Ramos (cell line): ENCODE data around the gene EIF4EBP3.
"Not testable (repeated sequence)": the region's sequence is repeated elsewhere in the genome, so short reads cannot be mapped to it uniquely, and the experiment has no call there.

Source experiments
- in situ Hi-C: fragments of 300-500 bp; cut with MboI; formaldehyde crosslinking; loops from one replicate; pipeline ENCODE4 v1.14.3; 2022; ENCODE audit warnings: low sequenced_read_pairs; ENCODE audit not compliant: unreplicated experiment

EIF4EBP3 gene

GRCh38 chr5:140573683-140574082, 26.2 kb downstream of the EIF4EBP3 start:
- in situ Hi-C loops: no loop called here

- in situ Hi-C loops: no loop called here
Observed at GRCh38 chr5:140574165-140574564, 26.7 kb downstream of the EIF4EBP3 start.

GRCh38 chr5:140575309-140575708, 27.8 kb downstream of the EIF4EBP3 start:
- in situ Hi-C loops: no loop called here

GRCh38 chr5:140576776-140577201, 29.3 kb downstream of the EIF4EBP3 start:
- in situ Hi-C loops: no loop called here

- in situ Hi-C loops: not testable (repeated sequence)
Observed at GRCh38 chr5:140579188-140579747, 31.8 kb downstream of the EIF4EBP3 start.

GRCh38 chr5:140587495-140587894, 40.0 kb downstream of the EIF4EBP3 start:
- in situ Hi-C loops: no loop called here

GRCh38 chr5:140588311-140589070, 41.0 kb downstream of the EIF4EBP3 start:
- in situ Hi-C loops: no loop called here

GRCh38 chr5:140590861-140591260, 43.4 kb downstream of the EIF4EBP3 start:
- in situ Hi-C loops: no loop called here

- in situ Hi-C loops: no loop called here
Observed at GRCh38 chr5:140591747-140592372, 44.4 kb downstream of the EIF4EBP3 start.

GRCh38 chr5:140593070-140593469, 45.6 kb downstream of the EIF4EBP3 start:
- in situ Hi-C loops: not testable (repeated sequence)

- in situ Hi-C loops: no loop called here
Observed at GRCh38 chr5:140594169-140594568, 46.7 kb downstream of the EIF4EBP3 start.

- in situ Hi-C loops: no loop called here
Observed at GRCh38 chr5:140595538-140596300, 48.3 kb downstream of the EIF4EBP3 start.

GRCh38 chr5:140596321-140596741, 48.9 kb downstream of the EIF4EBP3 start:
- in situ Hi-C loops: no loop called here

- in situ Hi-C loops: no loop called here
Observed at GRCh38 chr5:140598836-140599235, 51.4 kb downstream of the EIF4EBP3 start.
